ENCODE measurements around the gene HBP1.
"Not testable (repeated sequence)": the region's sequence is repeated elsewhere in the genome, so short reads cannot be mapped to it uniquely, and the experiment has no call there.

Gene HBP1, protein sequence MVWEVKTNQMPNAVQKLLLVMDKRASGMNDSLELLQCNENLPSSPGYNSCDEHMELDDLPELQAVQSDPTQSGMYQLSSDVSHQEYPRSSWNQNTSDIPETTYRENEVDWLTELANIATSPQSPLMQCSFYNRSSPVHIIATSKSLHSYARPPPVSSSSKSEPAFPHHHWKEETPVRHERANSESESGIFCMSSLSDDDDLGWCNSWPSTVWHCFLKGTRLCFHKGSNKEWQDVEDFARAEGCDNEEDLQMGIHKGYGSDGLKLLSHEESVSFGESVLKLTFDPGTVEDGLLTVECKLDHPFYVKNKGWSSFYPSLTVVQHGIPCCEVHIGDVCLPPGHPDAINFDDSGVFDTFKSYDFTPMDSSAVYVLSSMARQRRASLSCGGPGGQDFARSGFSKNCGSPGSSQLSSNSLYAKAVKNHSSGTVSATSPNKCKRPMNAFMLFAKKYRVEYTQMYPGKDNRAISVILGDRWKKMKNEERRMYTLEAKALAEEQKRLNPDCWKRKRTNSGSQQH

DNA sequence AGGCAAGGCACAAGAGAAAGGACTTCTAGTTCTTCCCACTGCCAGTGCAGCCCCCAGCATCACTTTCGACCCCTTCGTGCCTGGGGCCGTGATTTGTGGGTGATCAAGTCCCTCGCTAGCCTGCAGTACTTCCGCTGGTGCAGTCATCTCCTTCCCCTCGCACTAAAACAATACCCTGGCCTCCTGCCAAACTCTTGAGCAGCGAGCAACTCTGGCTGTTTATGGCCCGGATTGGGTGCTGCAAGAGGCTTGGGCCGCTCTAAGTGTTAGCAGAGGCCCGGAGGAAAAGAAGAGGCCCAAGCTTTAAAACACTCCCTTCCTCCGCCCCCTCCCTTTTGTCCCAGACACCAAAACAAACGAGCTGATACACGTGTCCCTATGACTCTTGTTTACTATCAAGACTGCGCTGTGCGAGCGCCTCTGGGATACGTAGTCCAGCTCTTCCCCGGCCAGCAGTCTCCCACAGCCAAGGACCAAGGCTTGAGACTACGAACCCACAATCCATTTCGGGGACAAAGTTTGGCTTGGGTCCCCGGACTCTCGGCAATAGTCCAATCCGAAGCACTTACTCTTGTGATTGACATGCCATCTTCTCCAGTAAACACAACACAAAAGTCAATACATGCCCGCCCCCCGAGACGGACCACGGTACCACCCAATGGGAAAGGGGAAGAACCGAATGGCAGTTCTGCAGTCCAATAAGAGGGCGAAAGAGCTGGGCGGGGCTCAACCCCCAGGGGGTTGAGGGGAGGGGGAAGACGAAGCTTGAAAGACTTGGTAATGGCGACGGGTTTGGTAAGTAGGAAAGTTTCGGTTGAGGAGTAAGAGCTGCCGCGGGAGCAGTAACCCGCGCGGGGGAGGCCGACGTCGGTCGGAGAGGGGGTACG is at the start of gene HBP1:
HBP1 (plus strand) TSS at position 771 of the 887 bp plus-strand sequence. CDS start 10,891 bp downstream, outside the sequence.
- peak; percentile 100 for DNase-seq

DNA sequence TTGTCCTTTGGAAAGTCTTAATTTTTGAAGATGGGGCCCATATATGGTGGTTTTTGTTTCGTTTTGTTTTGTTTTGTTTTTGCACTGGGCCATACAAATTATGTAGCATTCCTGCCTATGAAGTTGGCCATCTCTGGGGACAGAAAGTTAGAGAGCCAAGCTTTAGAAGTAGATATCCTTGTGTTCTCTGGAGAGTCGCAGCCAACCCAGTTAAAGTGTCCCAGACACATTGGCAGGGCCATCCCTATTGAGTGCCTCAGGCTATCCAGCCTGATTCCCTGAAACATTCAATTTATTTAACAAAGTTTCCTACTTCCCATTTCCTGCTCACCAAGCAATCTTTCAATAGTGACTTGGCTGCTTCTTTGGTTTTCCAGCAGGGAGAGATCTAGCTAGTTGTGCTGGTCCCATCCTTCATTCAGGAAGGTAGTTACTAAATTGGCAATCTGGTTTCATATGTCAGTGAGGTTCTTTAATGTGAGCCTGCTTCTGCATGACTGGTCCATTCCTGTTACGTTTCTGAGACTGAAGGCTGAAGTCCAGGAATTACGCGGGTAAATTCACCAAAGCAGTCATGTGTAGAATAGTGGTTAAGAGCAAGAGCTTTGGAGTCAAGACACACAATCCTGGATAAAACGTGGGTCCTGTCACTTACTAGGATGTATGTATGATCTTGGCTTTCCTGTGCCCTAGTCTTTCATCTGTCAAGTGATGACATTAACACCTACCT is 49.3 kb upstream of the HBP1 start:
- DNase-seq: no peak

DNA sequence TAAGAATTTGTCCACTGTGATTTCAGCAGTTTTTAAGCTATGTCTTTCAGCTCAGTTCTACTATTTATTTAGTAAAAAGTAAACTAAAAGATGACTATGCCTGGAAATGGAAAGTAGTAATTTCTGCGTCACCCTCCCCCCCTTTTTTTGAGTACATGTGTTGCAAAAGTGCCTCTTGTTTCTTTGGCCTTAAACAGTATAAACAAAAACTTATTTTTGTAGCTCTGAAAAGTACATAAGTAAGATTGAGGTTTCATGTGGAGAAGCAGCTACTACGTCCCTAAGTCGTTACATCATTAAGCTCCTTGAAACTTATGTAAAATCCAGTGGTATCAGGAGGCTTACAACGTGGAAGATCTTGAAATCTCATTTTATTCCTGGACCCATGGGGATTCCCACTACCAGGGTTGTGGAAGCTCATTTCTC is 46.3 kb upstream of the HBP1 start:
- no peak for DNase-seq

DNA sequence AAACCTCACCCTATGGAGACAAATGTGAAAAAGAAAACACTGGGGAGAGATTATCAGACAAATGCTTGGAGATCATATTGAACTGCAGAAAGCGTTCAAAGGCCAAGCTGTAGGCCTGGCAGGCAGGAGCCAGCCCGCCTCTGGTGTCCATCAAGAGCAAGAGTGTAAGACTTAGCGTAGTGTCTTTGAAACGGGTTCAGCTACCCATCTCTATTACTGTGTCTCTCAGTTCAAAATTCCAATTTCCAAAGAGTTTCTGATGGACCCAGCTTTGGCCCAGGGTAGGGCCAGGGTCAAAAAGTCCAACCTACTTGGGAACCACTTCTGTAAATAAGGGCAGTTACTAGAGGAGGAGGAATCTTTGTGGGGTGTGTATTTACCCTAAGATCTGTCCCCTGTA is 45.4 kb upstream of the HBP1 start:
- no peak for DNase-seq

DNA sequence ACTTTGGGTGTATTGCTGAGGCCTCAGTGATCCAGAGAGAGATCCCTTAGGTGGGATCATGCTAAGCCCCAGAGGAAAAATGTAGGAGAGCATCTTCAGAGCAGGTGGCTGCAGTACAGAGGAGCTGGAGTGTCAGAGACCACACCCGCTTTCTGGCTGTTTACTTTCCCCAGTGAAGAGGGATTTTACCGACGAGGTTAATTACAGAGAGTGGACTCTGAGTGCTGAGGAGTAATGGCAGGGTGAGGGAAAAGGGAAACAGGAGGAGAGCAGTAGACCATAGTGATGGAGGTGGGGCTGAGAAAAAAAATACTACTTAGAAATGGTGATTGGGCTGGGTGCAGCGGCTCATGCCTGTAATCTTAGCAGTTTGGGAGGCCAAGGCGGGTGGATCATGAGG is 43.3 kb upstream of the HBP1 start:
- no peak for DNase-seq

DNA sequence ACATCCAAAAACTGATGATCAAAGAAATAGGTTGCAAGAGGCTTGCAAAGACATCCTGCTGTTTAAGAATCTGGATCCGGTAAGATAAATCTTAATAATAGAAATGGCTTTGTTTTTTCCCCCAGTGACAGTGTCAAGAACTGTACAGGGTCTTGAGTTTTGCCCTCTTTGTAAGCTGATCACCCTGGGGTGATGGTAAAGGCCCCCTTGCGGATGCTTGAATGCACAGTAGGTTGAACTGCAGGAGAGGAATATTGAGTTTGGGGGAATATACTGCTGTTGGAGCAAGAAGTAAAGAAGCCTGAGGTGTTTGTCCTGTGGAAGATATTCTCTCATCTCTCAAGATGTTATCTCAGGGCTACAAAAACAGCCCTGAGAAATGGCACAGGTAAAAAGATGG is 40.6 kb upstream of the HBP1 start:
- DNase-seq: no peak

DNA sequence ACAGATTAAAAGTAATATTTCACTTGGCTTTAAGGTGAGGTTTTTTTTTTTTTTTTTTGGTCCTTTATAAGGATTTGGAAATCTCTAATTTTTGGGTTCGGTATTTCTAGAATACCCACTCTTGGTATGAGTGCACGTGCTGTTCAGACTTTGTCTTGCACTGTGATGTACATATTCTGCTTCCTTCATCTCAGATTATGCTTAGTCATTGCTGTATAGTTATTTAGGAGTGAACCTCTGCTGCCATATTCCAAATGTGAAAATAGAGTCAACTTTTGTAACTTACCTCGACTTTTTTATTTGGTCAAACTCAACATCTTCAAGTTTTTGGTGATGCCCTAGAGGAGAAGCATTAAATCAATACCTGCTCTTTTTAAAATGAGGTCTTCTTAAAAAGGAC is 40.1 kb upstream of the HBP1 start:
- no peak for DNase-seq

DNA sequence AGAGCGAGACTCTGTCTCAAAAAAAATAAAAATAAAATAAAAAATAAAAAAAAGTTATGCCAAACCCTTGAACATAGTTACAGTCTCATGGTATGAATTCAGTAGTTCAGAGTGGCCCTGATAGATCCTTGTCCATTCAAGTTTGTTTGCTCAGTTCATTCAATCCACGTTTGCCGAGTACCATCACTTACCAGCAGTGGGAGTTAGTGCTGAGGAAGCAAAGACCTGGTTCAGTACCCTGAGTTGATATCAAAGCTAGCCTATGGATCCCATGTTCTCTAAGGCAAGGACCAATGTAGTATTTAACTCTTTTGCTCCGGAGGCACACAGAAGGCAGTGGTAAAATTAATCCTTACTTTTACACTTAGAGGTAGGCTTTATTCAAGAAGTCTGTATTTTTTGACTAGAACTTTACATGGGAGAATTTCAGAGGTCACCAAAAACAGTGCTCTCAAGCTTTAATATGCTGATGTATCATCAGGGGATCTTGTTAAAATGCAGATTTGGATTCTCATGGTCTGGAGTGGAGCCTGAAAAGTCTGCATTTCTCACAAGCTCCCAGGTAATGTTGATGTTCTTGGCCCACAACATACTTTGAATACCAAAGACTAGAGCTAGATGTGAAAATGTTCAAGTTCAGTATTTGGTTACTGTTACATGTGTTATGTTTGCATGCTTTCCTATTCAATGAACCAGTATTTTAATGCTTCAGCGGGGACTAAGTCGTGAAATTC is 38.1 kb upstream of the HBP1 start:
- DNase-seq: no peak

DNA sequence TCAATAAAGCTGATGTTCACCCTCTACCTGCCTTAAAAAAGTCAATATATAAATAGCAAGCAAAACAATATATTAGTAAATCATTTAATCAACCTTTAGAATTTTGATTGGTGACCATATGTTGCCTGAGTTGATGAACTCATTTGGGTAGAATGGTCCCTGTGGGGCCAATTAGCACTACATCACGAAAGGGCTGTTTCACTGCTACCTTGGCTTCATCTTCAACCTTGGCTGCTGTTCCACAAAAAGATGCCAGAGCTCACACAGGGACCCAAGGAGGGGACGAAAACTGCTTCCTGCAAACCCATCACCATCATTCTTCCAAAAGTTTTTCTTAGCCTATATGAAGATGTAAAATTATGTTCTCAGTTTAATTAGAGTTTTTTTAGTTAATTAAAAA is 35.4 kb upstream of the HBP1 start:
- DNase-seq: no peak

DNA sequence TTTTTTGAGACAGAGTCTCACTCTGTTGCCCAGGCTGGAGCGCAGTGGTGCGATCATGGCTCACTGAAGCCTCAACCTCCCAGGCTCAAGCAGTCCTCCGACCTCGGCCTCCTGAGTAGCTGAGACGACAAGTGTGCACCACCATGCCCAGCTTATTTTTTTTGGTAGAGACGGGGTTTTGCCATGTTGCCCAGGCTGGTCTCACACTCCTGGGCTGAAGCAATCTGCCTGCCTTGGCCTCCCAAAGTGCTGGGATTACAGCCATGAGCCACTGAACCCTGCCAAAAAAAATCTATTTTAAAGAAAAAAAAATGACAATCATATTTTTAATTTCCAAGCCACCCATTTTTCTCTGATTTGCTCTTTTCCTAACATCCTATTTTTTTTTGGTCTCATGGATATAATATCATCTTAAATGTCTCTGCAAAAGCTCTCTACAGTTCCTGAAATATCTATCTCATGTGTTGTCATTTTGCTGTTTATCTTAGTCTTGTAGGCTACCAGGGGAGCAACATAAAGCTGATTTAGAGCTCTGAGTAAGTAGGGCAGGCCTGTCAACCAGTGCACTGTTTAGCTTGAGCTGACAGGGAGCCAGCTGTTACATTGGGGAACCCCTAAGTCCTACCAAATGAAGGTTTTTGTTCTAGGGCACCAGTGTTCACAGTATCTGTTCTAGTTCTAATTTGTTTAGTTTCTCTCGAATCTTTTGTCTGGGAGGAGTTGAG is 29.9 kb upstream of the HBP1 start:
- no peak for DNase-seq

DNA sequence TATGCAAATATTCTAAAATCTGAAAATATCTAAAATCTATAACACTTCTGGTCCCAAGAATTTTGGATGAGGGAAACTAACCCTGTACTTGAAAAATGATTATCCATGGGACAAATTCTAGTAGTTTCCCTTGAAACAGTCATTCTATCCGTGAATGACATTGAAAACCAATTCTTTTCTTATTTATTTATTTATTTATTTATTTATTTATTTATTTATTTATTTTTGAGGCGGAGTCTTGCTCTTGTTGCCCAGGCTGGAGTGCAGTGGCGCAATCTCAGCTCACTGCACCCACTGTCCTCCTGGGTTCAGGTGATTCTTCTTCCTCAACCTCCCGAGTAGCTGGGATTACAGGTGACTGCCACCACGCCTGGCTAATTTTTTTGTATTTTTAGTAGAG is 24.9 kb upstream of the HBP1 start:
- not testable (repeated sequence) for DNase-seq

DNA sequence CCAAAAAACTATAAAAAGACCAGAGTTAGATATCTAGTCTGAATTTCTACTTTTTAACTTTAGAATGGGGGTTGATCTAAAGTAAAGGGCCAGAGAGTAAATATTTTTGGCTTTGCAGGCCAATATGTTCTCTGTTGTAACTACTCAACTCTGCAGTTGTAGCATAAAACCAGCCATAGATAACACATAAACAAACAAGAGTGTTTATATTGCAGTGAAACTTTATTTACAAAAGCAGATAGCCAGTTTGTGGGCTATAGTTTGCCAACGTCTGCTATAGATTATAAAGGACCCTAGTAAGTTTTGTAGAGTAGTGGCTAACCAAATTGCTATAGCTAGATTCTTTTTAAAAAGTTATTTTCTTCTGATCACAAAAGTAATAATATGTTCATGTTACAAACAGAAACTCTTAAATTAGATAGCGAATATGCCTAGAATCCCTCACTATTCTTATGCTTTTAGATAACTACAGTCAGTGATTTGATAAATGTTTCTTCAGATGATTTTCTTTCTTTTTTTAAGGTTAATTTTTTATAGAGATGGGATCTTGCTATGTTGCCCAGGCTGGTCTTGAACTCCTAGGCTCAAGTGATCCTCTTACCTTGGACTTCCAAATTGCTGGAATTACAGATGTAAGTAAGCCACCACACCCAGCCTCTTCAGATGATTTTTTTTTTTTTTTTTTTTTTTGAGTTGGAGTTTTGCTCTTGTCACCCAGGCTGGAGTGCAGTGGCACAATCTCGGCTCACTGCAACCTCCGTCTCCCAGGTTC is 23.6 kb upstream of the HBP1 start:
- no peak for DNase-seq

DNA sequence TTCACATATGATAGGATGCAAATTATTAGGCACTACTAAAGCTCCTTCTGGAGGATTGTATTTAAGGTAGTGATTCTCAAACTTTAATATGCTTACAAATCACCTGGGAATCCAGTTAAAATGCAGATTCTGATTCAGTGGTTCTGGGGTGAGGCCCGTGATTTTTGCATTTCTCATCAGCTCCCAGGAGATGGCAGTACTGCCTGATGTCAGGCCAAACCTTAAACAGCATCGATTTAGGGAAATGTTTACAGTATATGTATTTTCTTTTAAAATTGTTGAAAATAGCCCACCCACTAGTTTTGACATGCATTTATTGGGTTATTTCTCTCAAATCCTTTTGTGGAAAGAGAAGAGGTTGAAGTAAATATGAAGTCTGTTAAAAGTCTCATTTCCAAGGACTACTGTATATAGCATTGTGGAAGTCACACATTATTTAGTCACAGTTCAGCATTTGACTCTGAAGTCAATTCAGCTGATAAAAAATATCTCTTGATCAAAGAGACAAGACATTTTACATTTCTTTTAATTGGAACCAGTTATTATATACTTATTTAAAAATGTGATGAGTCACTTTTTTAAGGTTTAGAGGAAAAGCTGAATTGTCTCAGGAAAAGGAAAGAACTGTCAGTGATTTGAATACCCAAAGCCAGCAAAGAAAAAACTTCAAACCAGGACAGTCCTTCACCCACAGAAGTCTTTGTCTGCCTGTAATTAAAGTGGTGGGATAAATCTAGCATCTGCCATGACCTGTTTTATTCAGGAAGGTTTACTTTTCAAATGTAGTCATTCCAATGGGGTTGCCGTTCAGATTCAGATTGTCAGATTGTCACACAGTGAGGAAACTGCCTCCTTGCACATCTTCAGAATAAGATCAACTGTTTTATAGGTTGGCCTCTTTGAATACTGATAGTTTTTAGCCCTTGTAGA is 21.1 kb upstream of the HBP1 start:
- DNase-seq: peak; percentile 55

DNA sequence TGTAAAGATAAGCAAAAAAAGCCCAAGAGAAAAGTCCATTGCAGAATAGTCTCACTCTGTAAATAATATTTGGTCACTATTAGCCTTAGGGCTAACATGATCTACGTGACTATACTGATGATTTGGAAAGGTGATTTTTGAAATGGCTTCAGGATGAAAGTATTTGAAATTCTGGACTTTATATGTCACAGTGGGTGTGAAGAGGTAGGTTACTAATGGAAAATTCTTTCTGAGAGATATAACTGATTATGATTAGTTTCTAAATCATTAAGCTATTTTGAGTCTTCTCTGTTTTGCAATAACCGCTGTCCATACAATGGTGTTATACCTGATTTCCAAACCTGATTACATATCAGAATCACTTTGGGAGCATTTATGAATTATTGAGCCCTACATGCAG is 20.1 kb upstream of the HBP1 start:
- DNase-seq: no peak

DNA sequence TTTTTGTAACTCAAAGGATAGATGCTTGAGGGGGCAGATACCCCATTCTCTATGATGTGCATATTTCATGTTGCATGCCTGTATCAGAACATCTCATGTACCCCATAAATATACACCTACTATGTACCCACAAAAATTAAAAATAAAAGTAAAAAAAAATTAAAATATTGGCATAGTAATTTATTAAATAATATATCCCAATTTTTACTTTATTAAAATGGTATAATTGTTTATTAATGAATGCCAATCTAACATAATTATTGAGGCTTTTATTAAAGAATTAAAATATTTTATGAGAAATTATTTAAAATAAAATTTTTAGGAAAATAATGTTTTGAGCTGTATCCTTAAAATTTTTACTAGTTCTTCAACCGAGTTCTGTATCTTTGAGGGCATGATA is 18.9 kb upstream of the HBP1 start:
- no peak for DNase-seq

DNA sequence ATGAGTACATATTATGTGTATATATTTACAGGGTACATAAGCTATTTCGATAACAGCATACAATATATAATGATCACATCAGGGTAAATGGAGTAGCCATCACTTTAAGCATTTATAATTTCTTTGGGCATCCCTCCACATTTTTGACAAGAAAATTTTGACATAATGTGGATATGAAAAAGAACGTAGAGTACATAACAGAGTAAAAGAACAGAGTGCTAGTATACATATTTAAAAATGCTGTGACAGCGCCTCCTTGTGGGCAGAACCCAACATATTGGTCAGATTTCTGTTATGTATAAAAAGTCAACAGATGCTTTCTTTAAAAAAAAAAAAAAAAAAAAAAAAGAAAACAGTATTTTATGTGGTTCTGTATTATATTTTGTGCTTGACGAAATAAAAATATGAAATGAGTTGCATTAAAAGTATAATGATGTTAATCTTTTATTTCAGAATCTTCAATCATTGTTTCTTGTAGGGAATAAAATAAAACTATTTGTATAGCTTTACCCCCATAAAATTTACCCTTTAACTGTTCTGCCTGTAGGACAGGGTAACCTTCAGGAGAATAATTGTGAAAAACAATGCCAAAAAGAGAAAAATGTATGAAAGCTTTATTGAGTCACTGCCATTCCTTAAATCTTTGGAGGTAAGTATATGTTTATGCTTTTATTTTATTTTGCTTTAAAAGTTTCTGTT is 18.3 kb upstream of the HBP1 start:
- peak; percentile 82 for DNase-seq

DNA sequence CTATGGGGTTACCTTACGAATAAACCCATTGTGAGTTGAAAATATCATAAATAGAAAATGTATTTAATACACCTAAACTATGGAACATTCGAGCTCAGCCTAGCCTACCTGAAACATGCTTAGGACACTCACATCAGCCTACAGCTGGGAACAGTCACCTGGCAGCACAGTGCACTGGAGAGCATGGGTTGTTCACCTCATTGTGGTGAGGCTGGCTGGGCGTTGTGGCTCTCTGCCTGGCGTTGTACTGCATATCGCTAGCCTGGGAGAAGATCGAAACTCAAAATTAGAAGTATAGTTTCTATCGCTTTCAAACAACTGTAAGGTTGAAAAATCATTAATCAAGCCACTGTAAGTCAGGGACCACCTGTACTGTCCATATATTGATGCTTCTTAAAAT is 17.3 kb upstream of the HBP1 start:
- no peak for DNase-seq

DNA sequence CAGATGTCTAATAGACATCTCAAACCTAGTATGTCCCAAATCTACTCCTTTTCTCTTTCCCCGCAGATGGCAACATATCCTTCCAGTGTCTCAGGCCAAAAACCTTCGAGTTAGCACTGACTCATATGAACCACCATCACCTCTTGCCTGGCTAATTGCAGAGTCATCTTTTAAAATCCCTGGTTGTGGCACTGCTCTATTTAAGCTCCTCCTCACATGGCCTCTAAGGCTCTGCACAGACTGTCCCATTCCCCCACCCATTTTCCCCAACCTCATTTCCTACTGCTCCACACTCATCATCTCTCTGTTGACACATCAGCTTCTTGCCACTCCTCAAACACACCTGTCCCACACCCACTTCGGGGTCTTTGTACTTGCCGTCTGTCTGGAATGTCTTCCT is 16.8 kb upstream of the HBP1 start:
- DNase-seq: no peak

DNA sequence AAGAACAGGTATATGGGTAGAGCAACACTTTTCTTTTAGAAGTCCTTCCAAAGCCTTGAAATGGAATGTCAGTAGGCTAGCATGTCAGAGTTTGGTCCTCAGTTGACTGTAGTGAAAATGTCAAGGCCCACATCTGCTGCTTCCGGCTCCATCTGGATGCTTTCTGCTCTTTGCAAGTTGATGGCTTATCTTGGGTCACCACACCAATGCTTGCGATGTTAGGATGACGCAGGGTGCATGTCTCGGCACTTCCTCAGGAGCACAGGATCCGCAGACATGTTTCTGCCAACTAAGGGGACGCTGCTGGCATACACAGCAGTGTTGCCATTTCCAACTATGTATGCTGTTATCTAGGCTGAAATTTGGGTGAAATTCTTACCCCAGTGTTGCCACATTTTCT is 14.0 kb upstream of the HBP1 start:
- no peak for DNase-seq
